Neural progenitor cell (in vitro differentiated cells): ENCODE results near the gene PRTFDC1. TPM values are rescaled to one million over a fixed set of nuclear protein-coding genes. Genes with fewer than 3 reads are reported as not detected.

Experiments
- DNase-seq: peaks from one replicate; pipeline ENCODE4 v3.0.0-alpha.2; 2016; ENCODE audit warnings: low spot score
- H2AFZ ChIP-seq: fragments of 200-600 bp; sonication (generic); replicated peaks from 2 replicates; pipeline ENCODE4 v1.6.1; 2016; ENCODE audit warnings: antibody characterized with exemption
- H3F3A ChIP-seq: fragments of 200-600 bp; sonication (generic); 2 replicates; pipeline ENCODE4 v1.6.1; 2016; ENCODE audit warnings: antibody characterized with exemption, low read depth
- H3K27ac ChIP-seq: fragments of 200-600 bp; sonication (generic); 2 replicates; pipeline ENCODE4 v1.5.1; 2016; ENCODE audit warnings: mild to moderate bottlenecking
- H3K27me3 ChIP-seq: fragments of 200-600 bp; sonication (generic); 2 replicates; pipeline ENCODE4 v1.6.1; 2016; ENCODE audit warnings: mild to moderate bottlenecking, moderate library complexity
- H3K36me3 ChIP-seq: fragments of 200-600 bp; sonication (generic); 2 replicates; pipeline ENCODE4 v1.5.1; 2016
- H3K4me1 ChIP-seq: fragments of 200-600 bp; sonication (generic); 2 replicates; pipeline ENCODE4 v1.6.1; 2016; ENCODE audit warnings: mixed run types
- H3K4me2 ChIP-seq: fragments of 200-600 bp; sonication (generic); 2 replicates; pipeline ENCODE4 v1.6.1; 2016
- H3K4me3 ChIP-seq: fragments of 200-600 bp; sonication (generic); 2 replicates; pipeline ENCODE4 v1.5.1; 2016
- H3K79me2 ChIP-seq: fragments of 200-600 bp; sonication (generic); 2 replicates; pipeline ENCODE4 v1.6.1; 2016; ENCODE audit warnings: low read depth
- H3K9ac ChIP-seq: fragments of 200-600 bp; sonication (generic); 2 replicates; pipeline ENCODE4 v1.6.1; 2016
- H3K9me3 ChIP-seq: fragments of 200-600 bp; sonication (generic); 2 replicates; pipeline ENCODE4 v1.5.1; 2016; ENCODE audit warnings: low read depth
- H4K20me1 ChIP-seq: fragments of 200-600 bp; sonication (generic); 2 replicates; pipeline ENCODE4 v1.6.1; 2016; ENCODE audit warnings: low read depth
- H3K27ac Mint-ChIP-seq: 3 replicates; pipeline ENCODE4 v1.8.0; 2021; ENCODE audit warnings: mixed read lengths
- H3K27me3 Mint-ChIP-seq: 2 replicates; pipeline ENCODE4 v1.8.0; 2022; ENCODE audit warnings: low read depth, mild to moderate bottlenecking, inconsistent platforms, moderate library complexity, mixed read lengths; ENCODE audit not compliant: insufficient read depth
- H3K36me3 Mint-ChIP-seq: 3 replicates; pipeline ENCODE4 v1.8.0; 2021; ENCODE audit warnings: mixed read lengths
- H3K4me1 Mint-ChIP-seq: 3 replicates; pipeline ENCODE4 v1.8.0; 2021; ENCODE audit warnings: mixed read lengths
- H3K4me3 Mint-ChIP-seq: 3 replicates; pipeline ENCODE4 v1.8.0; 2021; ENCODE audit warnings: mild to moderate bottlenecking, moderate library complexity, mixed read lengths
- H3K9me3 Mint-ChIP-seq: 3 replicates; pipeline ENCODE4 v1.8.0; 2020; ENCODE audit warnings: mixed read lengths
- EZH2 ChIP-seq: fragments of 200-600 bp; sonication (generic); IDR thresholded peaks from 2 replicates; pipeline ENCODE4 v1.6.1; 2017; ENCODE audit warnings: antibody characterized with exemption, mild to moderate bottlenecking, moderate library complexity
- EZH2phosphoT487 ChIP-seq: fragments of 200-600 bp; sonication (generic); IDR thresholded peaks from 2 replicates; pipeline ENCODE4 v1.6.1; 2017; ENCODE audit warnings: antibody characterized with exemption
- total RNA-seq: library from RNA; depleted of rRNA; stranded (reverse); fragments of >200 nt; gene quantifications from 2 replicates; pipeline ENCODE4 v1.2.3, GENCODE V29; 2015; ENCODE audit warnings: low replicate concordance
- TF ChIP-seq, protein P1 (sequence below): fragments of 200-600 bp; sonication (generic); IDR thresholded peaks from 2 replicates; pipeline ENCODE4 v1.5.1; 2017; ENCODE audit warnings: antibody characterized with exemption, mild to moderate bottlenecking

The PRTFDC1 gene
- total RNA-seq, 1 donor from 2014 or later, result 37.7 TPM

DNA sequence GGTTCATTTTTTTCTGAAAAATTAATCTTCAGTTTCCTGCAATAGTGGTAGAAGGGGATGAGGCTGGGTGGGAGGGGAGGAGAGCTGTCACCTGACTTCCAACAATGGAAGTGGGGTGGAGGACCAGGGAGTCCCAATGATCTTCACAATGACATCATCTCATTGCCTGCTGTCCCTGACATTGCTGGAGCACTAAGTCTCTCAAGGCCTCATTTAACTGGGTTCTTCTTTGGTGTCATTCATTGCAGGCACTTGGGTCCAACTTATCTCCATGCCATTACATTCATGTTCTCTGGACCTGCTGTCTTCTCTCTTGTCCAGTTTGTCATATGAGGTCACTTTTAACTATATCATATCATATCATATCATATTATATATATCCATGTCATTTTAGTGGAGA is 34.4 kb downstream of the PRTFDC1 start:
- peaks cover 2% of the 10 kb centered on the region for H3K36me3 Mint-ChIP-seq
- Histone ChIP-seq H3K36me3 (no peaks in the 10 kb centered on the region), H3K27ac (no peak overlapping the region), H3K27me3 (no peaks in the 10 kb centered on the region), H3K9me3 (no peaks in the 10 kb centered on the region), H3K4me2 (no peak overlapping the region), H4K20me1 (no peaks in the 10 kb centered on the region), H3K79me2 (no peaks in the 10 kb centered on the region), H3F3A (no peaks in the 10 kb centered on the region), H3K4me3 (no peak overlapping the region), H2AFZ (no peak overlapping the region), H3K9ac (no peak overlapping the region), H3K4me1 (no peaks in the 10 kb centered on the region)
- H3K4me1 Mint-ChIP-seq, result peaks cover 9% of the 10 kb centered on the region
- no peaks in the 10 kb centered on the region for H3K27me3 Mint-ChIP-seq
- H3K9me3 Mint-ChIP-seq, result peaks cover 7% of the 10 kb centered on the region
- TF ChIP-seq, protein P1, sequence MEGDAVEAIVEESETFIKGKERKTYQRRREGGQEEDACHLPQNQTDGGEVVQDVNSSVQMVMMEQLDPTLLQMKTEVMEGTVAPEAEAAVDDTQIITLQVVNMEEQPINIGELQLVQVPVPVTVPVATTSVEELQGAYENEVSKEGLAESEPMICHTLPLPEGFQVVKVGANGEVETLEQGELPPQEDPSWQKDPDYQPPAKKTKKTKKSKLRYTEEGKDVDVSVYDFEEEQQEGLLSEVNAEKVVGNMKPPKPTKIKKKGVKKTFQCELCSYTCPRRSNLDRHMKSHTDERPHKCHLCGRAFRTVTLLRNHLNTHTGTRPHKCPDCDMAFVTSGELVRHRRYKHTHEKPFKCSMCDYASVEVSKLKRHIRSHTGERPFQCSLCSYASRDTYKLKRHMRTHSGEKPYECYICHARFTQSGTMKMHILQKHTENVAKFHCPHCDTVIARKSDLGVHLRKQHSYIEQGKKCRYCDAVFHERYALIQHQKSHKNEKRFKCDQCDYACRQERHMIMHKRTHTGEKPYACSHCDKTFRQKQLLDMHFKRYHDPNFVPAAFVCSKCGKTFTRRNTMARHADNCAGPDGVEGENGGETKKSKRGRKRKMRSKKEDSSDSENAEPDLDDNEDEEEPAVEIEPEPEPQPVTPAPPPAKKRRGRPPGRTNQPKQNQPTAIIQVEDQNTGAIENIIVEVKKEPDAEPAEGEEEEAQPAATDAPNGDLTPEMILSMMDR, result no peak
- TF ChIP-seq EZH2 (no peak), EZH2phosphoT487 (no peak)
- no peak overlapping the region for H3K4me3 Mint-ChIP-seq
- DNase-seq, result no peak
- H3K27ac Mint-ChIP-seq, result no peak overlapping the region

DNA sequence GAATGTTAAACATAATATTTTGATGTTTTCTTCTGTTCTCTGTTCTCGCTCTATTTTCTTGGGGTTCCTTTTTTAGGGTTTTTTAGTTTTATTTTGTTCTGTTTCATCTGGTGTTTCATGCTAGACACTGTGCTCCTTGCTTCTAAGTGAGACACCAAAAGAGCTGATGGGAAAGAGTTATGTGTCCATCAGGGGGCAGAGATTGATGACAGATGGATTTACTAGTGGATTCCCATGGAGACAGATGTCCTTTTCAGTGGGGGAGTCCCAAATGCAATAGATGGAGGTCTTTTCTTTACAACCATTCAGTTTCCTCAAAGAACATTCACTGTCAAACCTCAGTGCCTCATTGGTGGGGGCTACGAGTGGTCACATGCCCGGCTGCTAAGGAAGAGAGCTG is 34.9 kb downstream of the PRTFDC1 start:
- Histone ChIP-seq H3K27ac (no peak overlapping the region), H3K9me3 (no peaks in the 10 kb centered on the region), H3K36me3 (no peaks in the 10 kb centered on the region), H3K27me3 (no peaks in the 10 kb centered on the region), H3K9ac (no peak overlapping the region), H2AFZ (no peak overlapping the region), H3K4me3 (no peak overlapping the region), H3K4me1 (no peaks in the 10 kb centered on the region), H3K79me2 (no peaks in the 10 kb centered on the region), H3F3A (no peaks in the 10 kb centered on the region), H3K4me2 (no peak overlapping the region), H4K20me1 (no peaks in the 10 kb centered on the region)
- TF ChIP-seq EZH2phosphoT487, result no peak
- TF ChIP-seq, protein P1, result no peak
- no peak for TF ChIP-seq EZH2
- peaks cover 9% of the 10 kb centered on the region for H3K4me1 Mint-ChIP-seq
- H3K27me3 Mint-ChIP-seq, result no peaks in the 10 kb centered on the region
- DNase-seq, result no peak
- peaks cover 7% of the 10 kb centered on the region for H3K9me3 Mint-ChIP-seq
- H3K36me3 Mint-ChIP-seq, result peaks cover 4% of the 10 kb centered on the region
- H3K4me3 Mint-ChIP-seq, result no peak overlapping the region
- H3K27ac Mint-ChIP-seq, result no peak overlapping the region

DNA sequence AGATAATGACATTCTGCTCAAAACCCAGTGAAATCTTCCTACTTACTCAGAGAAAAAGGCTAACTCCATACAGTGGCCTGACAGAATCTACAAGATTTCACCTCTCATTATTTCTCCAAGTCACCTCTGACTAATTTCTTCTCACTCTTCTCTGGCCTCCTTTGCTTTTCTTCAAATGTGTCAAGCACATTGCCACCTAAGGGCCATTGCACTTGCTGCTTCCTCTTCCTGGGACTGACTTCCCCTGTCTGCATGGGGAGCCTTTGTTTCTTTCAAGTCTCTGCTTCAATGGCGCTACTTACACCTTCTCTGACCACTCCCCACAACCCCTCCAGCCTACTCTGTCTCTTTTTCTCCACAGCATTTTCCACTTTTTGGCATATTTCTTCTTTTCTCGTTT is 36.0 kb downstream of the PRTFDC1 start:
- Mint-ChIP-seq H3K9me3 (peaks cover 10% of the 10 kb centered on the region), H3K4me1 (peaks cover 5% of the 10 kb centered on the region)
- no peak for DNase-seq

More for the DNA sequence above, 36.0 kb downstream of the PRTFDC1 start:
- Mint-ChIP-seq H3K36me3 (peaks cover 4% of the 10 kb centered on the region), H3K4me3 (no peak overlapping the region), H3K27me3 (no peaks in the 10 kb centered on the region), H3K27ac (no peak overlapping the region)
- Histone ChIP-seq H4K20me1 (no peaks in the 10 kb centered on the region), H3K27ac (no peak overlapping the region), H3K4me2 (no peak overlapping the region), H3K27me3 (no peaks in the 10 kb centered on the region), H3K9ac (no peak overlapping the region), H3F3A (no peaks in the 10 kb centered on the region), H2AFZ (no peak overlapping the region), H3K36me3 (no peaks in the 10 kb centered on the region), H3K9me3 (no peaks in the 10 kb centered on the region), H3K4me1 (no peaks in the 10 kb centered on the region), H3K4me3 (no peak overlapping the region), H3K79me2 (no peaks in the 10 kb centered on the region)
- TF ChIP-seq EZH2phosphoT487, result no peak
- TF ChIP-seq, protein P1, result no peak
- TF ChIP-seq EZH2, result no peak
